Esophagus muscularis mucosa (tissue), 4 donors: Measurements from ENCODE around the gene LRP2. TPM values are rescaled to one million over a fixed set of nuclear protein-coding genes. Genes with fewer than 3 reads are reported as not detected.

Source experiments
- DNase-seq: peaks from one replicate; pipeline ENCODE4 v3.0.0-alpha.2; 2017; ENCODE audit errors: extremely low spot score
- H3K27ac ChIP-seq, 4 donors: fragments of 200-600 bp; sonication (generic); replicated peaks in 1 of 4; 1 replicate in 3 of 4; 2 replicates in 1 of 4; pipeline ENCODE4 v1.5.1; 2016 to 2019; ENCODE audit warnings: mild to moderate bottlenecking in 1 of 4
- H3K27me3 ChIP-seq, 4 donors: fragments of 200-600 bp; sonication (generic); one replicate each; pipeline versions ENCODE4 v1.5.1 to v1.6.0; 2016 to 2019
- H3K36me3 ChIP-seq, 4 donors: fragments of 200-600 bp; sonication (generic); one replicate each; pipeline ENCODE4 v1.5.1; 2016 to 2019
- H3K4me1 ChIP-seq, 4 donors: fragments of 200-600 bp; sonication (generic); one replicate each; pipeline ENCODE4 v1.5.1; 2016 to 2019
- H3K4me3 ChIP-seq, 4 donors: fragments of 200-600 bp; sonication (generic); 1 replicate in 2 of 4; 2 replicates in 2 of 4; pipeline ENCODE4 v1.5.1; 2016 to 2019; ENCODE audit warnings: mild to moderate bottlenecking in 4 of 4, moderate library complexity in 1 of 4
- H3K9me3 ChIP-seq, 4 donors: fragments of 200-600 bp; sonication (generic); 1 replicate in 3 of 4; 2 replicates in 1 of 4; pipeline ENCODE4 v1.5.1; 2016 to 2019
- EP300 ChIP-seq: sonication (generic); formaldehyde crosslinking; IDR thresholded peaks from one replicate; pipeline ENCODE4 v1.6.1; 2017; ENCODE audit warnings: antibody characterized with exemption
- POLR2A ChIP-seq: fragments of 450-650 bp; IDR thresholded peaks from one replicate; pipeline ENCODE4 v1.6.1; 2017; ENCODE audit warnings: antibody characterized with exemption, moderate library complexity, mild to moderate bottlenecking, low read depth
- POLR2AphosphoS5 ChIP-seq, 2 donors: sonication (generic); formaldehyde crosslinking; IDR thresholded peaks; one replicate each; pipeline ENCODE4 v1.6.1; 2017; ENCODE audit warnings: antibody characterized with exemption in 2 of 2
- WGBS: methylation state at CpG from one replicate; pipeline ENCODE4 v1.1.5; 2018; 5-methylcytosine and 5-hydroxymethylcytosine counted together
- intact Hi-C: fragments of 100-400 bp; cut with DNase I; formaldehyde crosslinking; loops from one replicate; pipeline ENCODE4 v1.15.1; 2023
- total RNA-seq, 4 donors: library from RNA; depleted of rRNA; stranded (reverse); fragments of >200 nt; gene quantifications; one replicate each; pipeline versions ENCODE4 v1.1.0 to v1.2.1, GENCODE V29; 2016
- TF ChIP-seq, protein P1 (sequence below), 3 experiments: fragments of 200-600 bp in 2 of 3; fragments of 450-650 bp in 1 of 3; sonication (generic) in 2 of 3; IDR thresholded peaks; one replicate each; pipeline ENCODE4 v1.5.1; 2017 to 2019; ENCODE audit warnings: antibody characterized with exemption in 3 of 3, mild to moderate bottlenecking in 2 of 3, moderate library complexity in 1 of 3

The LRP2 gene
- total RNA-seq, 4 donors from 2014 or later: not detected

DNA sequence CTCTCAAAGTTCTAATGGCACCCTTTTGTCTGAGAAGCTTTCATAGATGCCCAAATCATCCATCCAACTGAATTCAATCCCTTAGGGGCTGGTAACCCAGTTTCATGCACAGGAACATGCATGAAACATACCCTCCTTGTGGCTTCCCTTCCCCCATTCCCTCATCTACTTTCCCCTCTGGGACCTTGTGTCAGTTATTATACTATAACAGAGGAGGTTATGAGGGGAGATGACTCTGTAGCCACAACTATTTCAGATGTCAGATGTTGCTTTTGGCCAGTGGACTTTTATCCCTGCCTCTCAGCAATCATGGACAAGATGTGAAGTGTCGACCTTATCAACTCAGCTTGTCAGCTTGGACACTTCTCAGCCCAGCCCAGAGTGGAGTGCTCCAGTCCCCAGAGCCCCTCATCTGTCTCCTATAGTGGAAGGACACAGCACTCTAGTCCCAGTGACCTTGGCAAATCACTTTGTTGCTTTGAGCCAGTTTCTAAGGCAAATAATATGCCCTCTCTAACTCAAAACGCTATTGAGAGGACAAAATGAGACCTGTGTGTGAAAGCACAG lies 284.6 kb downstream of the LRP2 start:
- Histone ChIP-seq H3K4me3 (no peak overlapping the region), H3K36me3 (no peaks in the 10 kb centered on the region), H3K27ac (no peak overlapping the region), H3K27me3 (no peaks in the 10 kb centered on the region), H3K9me3 (no peaks in the 10 kb centered on the region), H3K4me1 (no peaks in the 10 kb centered on the region)
- intact Hi-C loops: no loop called here
- no peak for DNase-seq
- TF ChIP-seq EP300 (no peak), POLR2A (no peak), POLR2AphosphoS5 (IDR thresholded peaks at IDR 0.05) (no peak)
- TF ChIP-seq, protein P1, sequence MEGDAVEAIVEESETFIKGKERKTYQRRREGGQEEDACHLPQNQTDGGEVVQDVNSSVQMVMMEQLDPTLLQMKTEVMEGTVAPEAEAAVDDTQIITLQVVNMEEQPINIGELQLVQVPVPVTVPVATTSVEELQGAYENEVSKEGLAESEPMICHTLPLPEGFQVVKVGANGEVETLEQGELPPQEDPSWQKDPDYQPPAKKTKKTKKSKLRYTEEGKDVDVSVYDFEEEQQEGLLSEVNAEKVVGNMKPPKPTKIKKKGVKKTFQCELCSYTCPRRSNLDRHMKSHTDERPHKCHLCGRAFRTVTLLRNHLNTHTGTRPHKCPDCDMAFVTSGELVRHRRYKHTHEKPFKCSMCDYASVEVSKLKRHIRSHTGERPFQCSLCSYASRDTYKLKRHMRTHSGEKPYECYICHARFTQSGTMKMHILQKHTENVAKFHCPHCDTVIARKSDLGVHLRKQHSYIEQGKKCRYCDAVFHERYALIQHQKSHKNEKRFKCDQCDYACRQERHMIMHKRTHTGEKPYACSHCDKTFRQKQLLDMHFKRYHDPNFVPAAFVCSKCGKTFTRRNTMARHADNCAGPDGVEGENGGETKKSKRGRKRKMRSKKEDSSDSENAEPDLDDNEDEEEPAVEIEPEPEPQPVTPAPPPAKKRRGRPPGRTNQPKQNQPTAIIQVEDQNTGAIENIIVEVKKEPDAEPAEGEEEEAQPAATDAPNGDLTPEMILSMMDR (IDR thresholded peaks at IDR 0.05): no peak
- 63% methylated on average over 2 of the region's 2 CpGs for WGBS

Other genes starting within 250 kb of the LRP2 start
- gene BBS5, start 117.0 kb upstream of the LRP2 start, total RNA-seq: 10 to 100 TPM in 1 of 4 donors, 1 to 10 TPM in 3; 6.6 to 11.2 (median 7.9) TPM
- 1 to 10 TPM in 3 of 4 donors, under 1 TPM in 1; 0.99 to 2.9 (median 1.9) TPM for gene KLHL41, start 147.2 kb upstream of the LRP2 start, total RNA-seq
- gene FASTKD1, start 211.3 kb upstream of the LRP2 start, total RNA-seq: 10 to 100 TPM in 2 of 4 donors, 1 to 10 TPM in 2; 8.3 to 15.4 (median 11.0) TPM
- 10 to 100 TPM; 26.5 to 48.6 (median 34.5) TPM for gene PPIG, start 221.8 kb upstream of the LRP2 start, total RNA-seq